Duodenal mucosa (tissue), 2 donors: ENCODE data around the gene CTNNA2.

ENCODE experiments used
- H3K27ac ChIP-seq: one replicate; pipeline ENCODE4 v1.7.0; 2013; ENCODE audit warnings: low read depth, low read length
- H3K27me3 ChIP-seq, 2 donors: one replicate each; pipeline ENCODE4 v1.7.0; 2013; ENCODE audit warnings: low read length in 2 of 2, control low read depth in 1 of 2; ENCODE audit not compliant: insufficient read depth in 2 of 2, control insufficient read depth in 1 of 2
- H3K36me3 ChIP-seq, 2 donors: one replicate each; pipeline ENCODE4 v1.7.0; 2013; ENCODE audit warnings: low read length in 2 of 2, control low read depth in 1 of 2; ENCODE audit not compliant: insufficient read depth in 2 of 2, control insufficient read depth in 1 of 2
- H3K4me1 ChIP-seq, 2 donors: one replicate each; pipeline ENCODE4 v1.7.0; 2013; ENCODE audit warnings: low read length in 2 of 2, control low read depth in 1 of 2; ENCODE audit not compliant: insufficient read depth in 2 of 2, control insufficient read depth in 1 of 2
- H3K4me3 ChIP-seq, 2 donors: one replicate each; pipeline ENCODE4 v1.7.0; 2013; ENCODE audit warnings: low read length in 2 of 2, low read depth in 1 of 2
- H3K9ac ChIP-seq, 2 donors: one replicate each; pipeline ENCODE4 v1.7.0; 2013; ENCODE audit warnings: low read length in 2 of 2, low read depth in 1 of 2
- H3K9me3 ChIP-seq, 2 donors: one replicate each; pipeline ENCODE4 v1.7.0; 2013; ENCODE audit warnings: low read length in 2 of 2, control low read depth in 1 of 2; ENCODE audit not compliant: control insufficient read depth in 1 of 2

Gene CTNNA2

GRCh38 chr2:80642465-80642864, 1129.6 kb downstream of the CTNNA2 start:
- Histone ChIP-seq H3K4me3 (no peak overlapping the region), H3K27me3 (no peaks in the 10 kb centered on the region), H3K36me3 (no peaks in the 10 kb centered on the region), H3K27ac (no peak overlapping the region), H3K9me3 (peaks cover 5 to 11% of the 10 kb centered on the region in 2 donors), H3K9ac (no peak overlapping the region), H3K4me1 (no peaks in the 10 kb centered on the region)

- Histone ChIP-seq H3K9ac (no peak overlapping the region), H3K4me1 (no peaks in the 10 kb centered on the region), H3K27ac (no peak overlapping the region), H3K9me3 (peaks cover 3 to 11% of the 10 kb centered on the region in 2 donors), H3K27me3 (no peaks in the 10 kb centered on the region), H3K4me3 (no peak overlapping the region), H3K36me3 (no peaks in the 10 kb centered on the region)
Measured at GRCh38 chr2:80643598-80643997, 1130.7 kb downstream of the CTNNA2 start.

GRCh38 chr2:80651435-80651834, 1138.6 kb downstream of the CTNNA2 start:
- Histone ChIP-seq H3K36me3 (no peaks in the 10 kb centered on the region), H3K4me1 (no peaks in the 10 kb centered on the region), H3K27ac (no peak overlapping the region), H3K27me3 (no peaks in the 10 kb centered on the region), H3K4me3 (no peak overlapping the region), H3K9ac (no peak overlapping the region), H3K9me3 (peaks cover 7 to 17% of the 10 kb centered on the region in 2 donors)

GRCh38 chr2:80655265-80655664, 1142.4 kb downstream of the CTNNA2 start:
- Histone ChIP-seq H3K9me3 (peaks cover 7 to 12% of the 10 kb centered on the region in 2 donors), H3K27me3 (no peaks in the 10 kb centered on the region), H3K4me3 (no peak overlapping the region), H3K4me1 (no peaks in the 10 kb centered on the region), H3K9ac (no peak overlapping the region), H3K36me3 (no peaks in the 10 kb centered on the region), H3K27ac (no peak overlapping the region)

GRCh38 chr2:80670763-80671162, 1157.9 kb downstream of the CTNNA2 start:
- Histone ChIP-seq H3K9ac (no peak overlapping the region), H3K9me3 (peaks cover 1 to 7% of the 10 kb centered on the region in 2 donors), H3K4me1 (no peaks in the 10 kb centered on the region), H3K27ac (no peak overlapping the region), H3K4me3 (no peak overlapping the region), H3K27me3 (no peaks in the 10 kb centered on the region), H3K36me3 (no peaks in the 10 kb centered on the region)

- H3K27me3 ChIP-seq = no peaks in the 10 kb centered on the region
- no peaks in the 10 kb centered on the region for H3K36me3 ChIP-seq
- H3K27ac ChIP-seq = no peak overlapping the region
- H3K9ac ChIP-seq = no peak overlapping the region
- H3K9me3 ChIP-seq = peaks cover 0 to 2% of the 10 kb centered on the region in 2 donors
- no peak overlapping the region for H3K4me3 ChIP-seq
- no peaks in the 10 kb centered on the region for H3K4me1 ChIP-seq
Measured at GRCh38 chr2:80687524-80687923, 1174.7 kb downstream of the CTNNA2 start.

GRCh38 chr2:80689106-80689505, 1176.3 kb downstream of the CTNNA2 start:
- H3K9me3 ChIP-seq = peaks cover 0 to 2% of the 10 kb centered on the region in 2 donors
- no peak overlapping the region for H3K27ac ChIP-seq
- no peak overlapping the region for H3K4me3 ChIP-seq
- no peaks in the 10 kb centered on the region for H3K4me1 ChIP-seq
- no peaks in the 10 kb centered on the region for H3K27me3 ChIP-seq
- H3K9ac ChIP-seq = no peak overlapping the region
- H3K36me3 ChIP-seq = no peaks in the 10 kb centered on the region
